MCF 10A (cell line): ENCODE results near the gene QKI. TPM values are rescaled to one million over a fixed set of nuclear protein-coding genes. Genes with fewer than 3 reads are reported as not detected.

ENCODE experiments used
- BruUV-seq: library from RNA; stranded (reverse); fragments of 400-500 nt; replicated peaks from 2 replicates; lab custom pipeline; 2021; lab: Mats Ljungman, UMichigan
- CTCF ChIA-PET: fragments of 300-600 bp; sonication (Branson Sonifier 250); formaldehyde crosslinking; extraction: SDS; loops from one replicate; lab custom pipeline; 2021; ENCODE audit warnings: antibody characterized with exemption, inconsistent platforms; lab: Yijun Ruan, JAX
- POLR2A ChIA-PET: fragments of 300-600, 350-650 bp; sonication (Branson Sonifier 250); formaldehyde crosslinking; extraction: SDS; loops from one replicate; lab custom pipeline; 2020; ENCODE audit warnings: antibody characterized with exemption, inconsistent platforms; lab: Yijun Ruan, JAX
- DNase-seq: peaks from one replicate; pipeline ENCODE4 v3.0.0-alpha.2; 2018; ENCODE audit not compliant: unreplicated experiment
- H3K27ac Mint-ChIP-seq: one replicate; pipeline ENCODE4 v1.8.0; 2022; ENCODE audit warnings: mild to moderate bottlenecking, low read depth, mixed read lengths; ENCODE audit not compliant: unreplicated experiment
- H3K27me3 Mint-ChIP-seq: one replicate; pipeline ENCODE4 v1.8.0; 2022; ENCODE audit warnings: mixed read lengths; ENCODE audit not compliant: insufficient read depth, unreplicated experiment
- H3K36me3 Mint-ChIP-seq: one replicate; pipeline ENCODE4 v1.8.0; 2022; ENCODE audit warnings: mild to moderate bottlenecking, moderate library complexity, mixed read lengths; ENCODE audit not compliant: insufficient read depth, unreplicated experiment
- H3K4me1 Mint-ChIP-seq: one replicate; pipeline ENCODE4 v1.8.0; 2022; ENCODE audit warnings: mixed read lengths; ENCODE audit not compliant: insufficient read depth, unreplicated experiment
- H3K4me3 Mint-ChIP-seq: one replicate; pipeline ENCODE4 v1.8.0; 2022; ENCODE audit warnings: mild to moderate bottlenecking, moderate library complexity, mixed read lengths; ENCODE audit not compliant: unreplicated experiment
- H3K9me3 Mint-ChIP-seq: one replicate; pipeline ENCODE4 v1.8.0; 2022; ENCODE audit warnings: mixed read lengths; ENCODE audit not compliant: unreplicated experiment
- CTCF ChIP-seq: fragments of 200-600 bp; IDR thresholded peaks from one replicate; pipeline ENCODE4 v1.8.0; 2022; ENCODE audit warnings: antibody characterized with exemption, mild to moderate bottlenecking; ENCODE audit not compliant: unreplicated experiment
- intact Hi-C: fragments of 100-400 bp; cut with micrococcal nuclease; formaldehyde crosslinking; loops from 2 replicates; pipeline ENCODE4 v1.14.1; 2022
- total RNA-seq: library from RNA; stranded (reverse); gene quantifications from 2 replicates; pipeline ENCODE4 v1.2.3, GENCODE V29; 2022

QKI gene
- total RNA-seq, 1 experiment from 2014 or later: 272 TPM

GRCh38 chr6:163369141-163369540 is 45.4 kb upstream of the QKI start:
- no peak for TF ChIP-seq CTCF
- no peaks in the 10 kb centered on the region for H3K27me3 Mint-ChIP-seq
- no TSS peak for BruUV-seq
- intact Hi-C loops: no loop called here
- no peaks in the 10 kb centered on the region for H3K9me3 Mint-ChIP-seq
- DNase-seq: no peak
- no peaks in the 10 kb centered on the region for H3K4me1 Mint-ChIP-seq
- no peak overlapping the region for H3K27ac Mint-ChIP-seq
- no peaks in the 10 kb centered on the region for H3K36me3 Mint-ChIP-seq
- H3K4me3 Mint-ChIP-seq: no peak overlapping the region
- ChIA-PET POLR2A (no interaction called here), CTCF (no interaction called here)

- ChIA-PET POLR2A (interaction anchor here (0.7 kb wide), 1 partner anchor 109 kb away, joined by 3 read pairs; no protein-coding TSS in a partner anchor), CTCF (no interaction called here)
- H3K9me3 Mint-ChIP-seq: no peaks in the 10 kb centered on the region
- no TSS peak for BruUV-seq
- intact Hi-C loops: no loop called here
- no peak overlapping the region for H3K4me3 Mint-ChIP-seq
- no peaks in the 10 kb centered on the region for H3K36me3 Mint-ChIP-seq
- no peak for DNase-seq
- H3K27me3 Mint-ChIP-seq: no peaks in the 10 kb centered on the region
- no peaks in the 10 kb centered on the region for H3K4me1 Mint-ChIP-seq
- no peak overlapping the region for H3K27ac Mint-ChIP-seq
- no peak for TF ChIP-seq CTCF
Observed at GRCh38 chr6:163369628-163370365, 44.7 kb upstream of the QKI start.

- no peaks in the 10 kb centered on the region for H3K36me3 Mint-ChIP-seq
- H3K4me1 Mint-ChIP-seq: no peaks in the 10 kb centered on the region
- ChIA-PET POLR2A (interaction anchor here (0.7 kb wide), 1 partner anchor 110 kb away, joined by 3 read pairs; no protein-coding TSS in a partner anchor), CTCF (interaction anchor here (0.5 kb wide), 1 partner anchor 1954 kb away, joined by 3 read pairs; no protein-coding TSS in a partner anchor)
- H3K9me3 Mint-ChIP-seq: no peaks in the 10 kb centered on the region
- intact Hi-C loops: no loop called here
- no peak for DNase-seq
- no peak overlapping the region for H3K4me3 Mint-ChIP-seq
- TF ChIP-seq CTCF: no peak
- no peaks in the 10 kb centered on the region for H3K27me3 Mint-ChIP-seq
- no peak overlapping the region for H3K27ac Mint-ChIP-seq
- BruUV-seq: no TSS peak
Observed at GRCh38 chr6:163370464-163371117, 43.9 kb upstream of the QKI start.

GRCh38 chr6:163371129-163371528 is 43.4 kb upstream of the QKI start:
- ChIA-PET POLR2A (no interaction called here), CTCF (interaction anchor here (0.5 kb wide), 2 partner anchors 1065 to 1955 kb away, joined by 3 read pairs; no protein-coding TSS in a partner anchor)
- Mint-ChIP-seq H3K36me3 (no peaks in the 10 kb centered on the region), H3K27ac (no peak overlapping the region), H3K27me3 (no peaks in the 10 kb centered on the region), H3K4me1 (no peaks in the 10 kb centered on the region), H3K4me3 (no peak overlapping the region), H3K9me3 (no peaks in the 10 kb centered on the region)
- intact Hi-C loops: no loop called here
- TF ChIP-seq CTCF: no peak
- BruUV-seq: no TSS peak
- DNase-seq: no peak
